HepG2 (cell line): ENCODE measurements around the gene ANKRD44. TPM values are rescaled to one million over a fixed set of nuclear protein-coding genes. Genes with fewer than 3 reads are reported as not detected.

ENCODE experiments used
- ATAC-seq: fragments of 200-7000 bp; cut with Tn5 transposase; 3 replicates; pipeline ENCODE4 v1.9.1; 2020; ENCODE audit warnings: mild to moderate bottlenecking, moderate library complexity
- BruUV-seq: library from RNA; stranded (reverse); fragments of 400-500 nt; replicated peaks from 2 replicates; lab custom pipeline; 2021; lab: Mats Ljungman, UMichigan
- CTCF ChIA-PET: fragments of 300-600 bp; formaldehyde crosslinking; extraction: SDS; loops from one replicate; lab custom pipeline; 2021; ENCODE audit warnings: low total read pairs, inconsistent platforms, low intra/inter-chr PET ratio; lab: Yijun Ruan, JAX
- POLR2A ChIA-PET: fragments of 350-600 bp; sonication (Branson Sonifier 250); formaldehyde crosslinking; loops from one replicate; lab custom pipeline; 2020; ENCODE audit warnings: antibody characterized with exemption, inconsistent platforms; lab: Yijun Ruan, JAX
- DNase-seq: peaks from one replicate; pipeline ENCODE4 v3.0.0-alpha.2; 2015; ENCODE audit warnings: low spot score
- FAIRE-seq: peaks from 3 replicates; lab custom pipeline; 2011; peaks lifted over from hg19 to GRCh38; lab: Jason Lieb, UNC
- H2AFZ ChIP-seq: one replicate; pipeline ENCODE4 v1.6.1; 2011; ENCODE audit warnings: low read length, inconsistent platforms
- H3K27ac ChIP-seq: fragments of 300-600 bp; 3 replicates; pipeline ENCODE4 v1.8.0; 2011; ENCODE audit warnings: mixed run types, mild to moderate bottlenecking, mixed read lengths, low read length, inconsistent platforms; ENCODE audit not compliant: insufficient read depth; ENCODE audit errors: extremely low read length
- H3K27me3 ChIP-seq, 2 experiments: fragments of 200-600 bp in 1 of 2; 2 replicates in 1 of 2; 3 replicates in 1 of 2; pipeline versions ENCODE4 v1.6.0 to v1.8.0; 2011; ENCODE audit warnings: low read length in 2 of 2, mild to moderate bottlenecking in 2 of 2, moderate library complexity in 2 of 2, inconsistent platforms in 1 of 2; ENCODE audit not compliant: insufficient read depth in 2 of 2, control insufficient read depth in 1 of 2
- H3K36me3 ChIP-seq, 2 experiments: fragments of 200-600 bp in 1 of 2; replicated peaks in 1 of 2; 2 replicates in 1 of 2; 3 replicates in 1 of 2; pipeline versions ENCODE4 v1.5.1 to v1.8.0; 2011; ENCODE audit warnings: low read length in 2 of 2, inconsistent platforms in 1 of 2; ENCODE audit not compliant: insufficient read depth in 2 of 2, control insufficient read depth in 1 of 2
- H3K4me1 ChIP-seq: 2 replicates; pipeline ENCODE4 v1.5.1; 2012; ENCODE audit warnings: low read length, inconsistent platforms; ENCODE audit not compliant: insufficient read depth
- H3K4me2 ChIP-seq: 2 replicates; pipeline ENCODE4 v1.6.0; 2011; ENCODE audit warnings: low read depth, low read length, inconsistent platforms
- H3K4me3 ChIP-seq, 3 experiments: fragments of 200-600 bp in 1 of 3; sonication (generic), shearing (Covaris generic) in 1 of 3; replicated peaks in 1 of 3; 2 replicates each; pipeline ENCODE4 v1.5.1; 2011 to 2016; ENCODE audit warnings: low read length in 3 of 3, inconsistent platforms in 2 of 3, low read depth in 2 of 3, mild to moderate bottlenecking in 2 of 3, control low read depth in 1 of 3, mixed read lengths in 1 of 3; ENCODE audit not compliant: insufficient read depth in 1 of 3
- H3K79me2 ChIP-seq: one replicate; pipeline ENCODE4 v1.6.1; 2011; ENCODE audit warnings: low read length, inconsistent platforms; ENCODE audit not compliant: insufficient read depth
- H3K9ac ChIP-seq: 2 replicates; pipeline ENCODE4 v1.6.0; 2011; ENCODE audit warnings: mild to moderate bottlenecking, low read depth, low read length, inconsistent platforms; ENCODE audit not compliant: insufficient read depth
- H3K9me3 ChIP-seq: 2 replicates; pipeline ENCODE4 v1.5.1; 2012; ENCODE audit warnings: mild to moderate bottlenecking, low read length
- H4K20me1 ChIP-seq: 2 replicates; pipeline ENCODE4 v1.6.0; 2011; ENCODE audit warnings: inconsistent platforms, mild to moderate bottlenecking, low read length, moderate library complexity; ENCODE audit not compliant: insufficient read depth
- CBX2 ChIP-seq, 2 experiments: fragments of 200-600 bp in 1 of 2; sonication (generic); formaldehyde crosslinking in 1 of 2; IDR thresholded peaks; 2 replicates each; pipeline versions ENCODE4 v1.7.0 to v1.8.1; 2018 to 2022; ENCODE audit warnings: low read depth in 2 of 2, low read length in 1 of 2, mild to moderate bottlenecking in 1 of 2, missing genetic modification reagents in 1 of 2
- FOSL2 ChIP-seq: sonication (generic); formaldehyde crosslinking; IDR thresholded peaks from 2 replicates; pipeline ENCODE4 v1.4.0; 2020; ENCODE audit warnings: missing genetic modification reagents
- MTF1 ChIP-seq: sonication (generic); formaldehyde crosslinking; IDR thresholded peaks from 2 replicates; pipeline ENCODE4 v1.5.0; 2020; ENCODE audit warnings: missing genetic modification reagents
- NFYB ChIP-seq: sonication (generic); formaldehyde crosslinking; IDR thresholded peaks from 2 replicates; pipeline ENCODE4 v1.4.0; 2020; ENCODE audit warnings: missing genetic modification reagents
- POGZ ChIP-seq: sonication (generic); formaldehyde crosslinking; IDR thresholded peaks from 2 replicates; pipeline ENCODE4 v1.4.0; 2020; ENCODE audit warnings: mild to moderate bottlenecking, missing genetic modification reagents
- SALL2 ChIP-seq: sonication (generic); formaldehyde crosslinking; IDR thresholded peaks from 2 replicates; pipeline ENCODE4 v1.8.1; 2023; ENCODE audit warnings: mild to moderate bottlenecking, missing genetic modification reagents, inconsistent platforms
- STAG1 ChIP-seq: sonication (generic); formaldehyde crosslinking; IDR thresholded peaks from 2 replicates; pipeline ENCODE4 v1.4.0; 2020; ENCODE audit warnings: missing genetic modification reagents
- ZFYVE20 ChIP-seq: sonication (generic); formaldehyde crosslinking; IDR thresholded peaks from 2 replicates; pipeline ENCODE4 v1.8.0; 2023; ENCODE audit warnings: low read depth, mild to moderate bottlenecking, moderate library complexity, missing genetic modification reagents, borderline replicate concordance
- ZMYM3 ChIP-seq: sonication (generic); formaldehyde crosslinking; IDR thresholded peaks from 2 replicates; pipeline ENCODE4 v1.5.1; 2020; ENCODE audit warnings: mild to moderate bottlenecking, missing genetic modification reagents
- ZNF747 ChIP-seq: sonication (generic); formaldehyde crosslinking; IDR thresholded peaks from 2 replicates; pipeline ENCODE4 v1.8.1; 2023; ENCODE audit warnings: missing genetic modification reagents, mild to moderate bottlenecking, borderline replicate concordance
- WGBS: methylation state at CpG from one replicate; pipeline ENCODE4 v1.1.6; 2017; ENCODE audit warnings: low lambda C conversion rate; 5-methylcytosine and 5-hydroxymethylcytosine counted together
- in situ Hi-C: cut with HindIII; loops from 2 replicates; pipeline ENCODE4 v1.10.0; 2017; ENCODE audit warnings: low pct_unique_long_range_greater_than_20kb; ENCODE audit not compliant: extremely low pct_ligation_motif_present
- intact Hi-C: fragments of 100-400 bp; cut with micrococcal nuclease; formaldehyde crosslinking; loops from one replicate; pipeline ENCODE4 v1.10.0; 2022; ENCODE audit not compliant: unreplicated experiment
- polyA plus RNA-seq, 8 experiments: library from polyadenylated mRNA; depleted of rRNA in 3 of 8; stranded (reverse) in 7 of 8; unstranded in 1 of 8; fragments of >200 nt; fragmentation: Illumina TruSeq in 4 of 8; extraction: Trizol in 4 of 8; gene quantifications; 2 replicates each; pipeline versions ENCODE4 v1.2.1 to v1.2.3, GENCODE V29; 2011 to 2016; ENCODE audit warnings: low read depth in 4 of 8, missing spikeins in 1 of 8, mixed read lengths in 1 of 8; ENCODE audit not compliant: insufficient read depth in 1 of 8
- total RNA-seq, 5 experiments: library from RNA; depleted of rRNA; stranded (reverse); fragments of >200 nt; fragmentation: Illumina TruSeq; extraction: Trizol; gene quantifications; 2 replicates each; pipeline ENCODE4 v1.2.3, GENCODE V29; 2016; ENCODE audit warnings: low read depth in 1 of 5
- TF ChIP-seq, protein P1 (sequence below): sonication (generic); formaldehyde crosslinking; IDR thresholded peaks from 2 replicates; pipeline ENCODE4 v1.8.1; 2023; ENCODE audit warnings: missing genetic modification reagents, inconsistent platforms, borderline replicate concordance
- TF ChIP-seq, protein P2 (sequence below): IDR thresholded peaks from 2 replicates; pipeline ENCODE4 v1.6.1; 2016; ENCODE audit warnings: low read depth, missing genetic modification reagents, missing compliant biosample characterization

ANKRD44 gene
- total and polyA plus RNA-seq, 2 of the 13 experiments (the other 11 are each of a cell fraction or from before 2014, with no cell fraction given): 0.04 to 0.11 TPM

DNA sequence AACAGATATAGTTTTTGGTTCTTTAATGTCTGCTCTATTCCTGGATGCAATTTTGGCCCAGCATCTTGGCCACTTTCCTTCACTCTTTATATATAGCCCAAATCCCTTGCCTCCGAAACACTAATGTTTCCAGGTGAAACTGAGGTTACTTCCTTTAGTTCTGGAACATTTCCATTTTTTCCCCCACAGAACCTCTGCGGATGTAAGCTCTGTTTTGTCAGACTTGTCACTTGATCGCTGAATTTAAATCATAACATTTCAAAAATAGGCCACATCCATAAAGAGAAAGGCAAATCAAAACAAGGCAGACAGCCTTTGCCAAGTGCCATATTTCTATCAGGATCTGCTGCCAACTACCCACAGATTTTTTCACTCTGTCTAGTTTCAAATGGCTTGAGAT lies 115.1 kb downstream of the ANKRD44 start:
- Histone ChIP-seq H3K9me3 (no peaks in the 10 kb centered on the region), H2AFZ (no peak overlapping the region), H3K4me1 (no peaks in the 10 kb centered on the region), H4K20me1 (no peaks in the 10 kb centered on the region), H3K36me3 (no peaks in the 10 kb centered on the region), H3K4me3 (no peak overlapping the region), H3K27ac (no peak overlapping the region), H3K79me2 (no peaks in the 10 kb centered on the region), H3K9ac (no peak overlapping the region), H3K27me3 (no peaks in the 10 kb centered on the region), H3K4me2 (no peak overlapping the region)
- CTCF ChIA-PET: no interaction called here
- intact Hi-C loops (no loop called here), in situ Hi-C loops (loop anchor here (10.0 kb wide), 1 partner anchor 579 kb away; no protein-coding TSS in a partner anchor)
- ATAC-seq (no peak), DNase-seq (no peak), FAIRE-seq (no peak)
- POLR2A ChIA-PET: no interaction called here
- BruUV-seq: no TSS peak
- 30% methylated on average over 3 of the region's 3 CpGs for WGBS
- TF ChIP-seq, protein P1, sequence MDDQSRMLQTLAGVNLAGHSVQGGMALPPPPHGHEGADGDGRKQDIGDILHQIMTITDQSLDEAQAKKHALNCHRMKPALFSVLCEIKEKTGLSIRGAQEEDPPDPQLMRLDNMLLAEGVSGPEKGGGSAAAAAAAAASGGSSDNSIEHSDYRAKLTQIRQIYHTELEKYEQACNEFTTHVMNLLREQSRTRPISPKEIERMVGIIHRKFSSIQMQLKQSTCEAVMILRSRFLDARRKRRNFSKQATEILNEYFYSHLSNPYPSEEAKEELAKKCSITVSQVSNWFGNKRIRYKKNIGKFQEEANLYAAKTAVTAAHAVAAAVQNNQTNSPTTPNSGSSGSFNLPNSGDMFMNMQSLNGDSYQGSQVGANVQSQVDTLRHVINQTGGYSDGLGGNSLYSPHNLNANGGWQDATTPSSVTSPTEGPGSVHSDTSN: no peak
- TF ChIP-seq ZFYVE20 (no peak), STAG1 (no peak), SALL2 (CRISPR knock-in tag) (no peak), FOSL2 (CRISPR knock-in tag) (no peak), NFYB (CRISPR knock-in tag) (no peak), ZNF747 (CRISPR knock-in tag) (no peak), POGZ (CRISPR knock-in tag) (no peak), MTF1 (CRISPR knock-in tag) (no peak), CBX2 (IDR thresholded peaks at IDR 0.05; ENCODE audit: low read depth, low read length) (no peak), CBX2 (CRISPR knock-in tag; IDR thresholded peaks at IDR 0.05; ENCODE audit: low read depth) (no peak), ZMYM3 (CRISPR knock-in tag) (no peak)
- TF ChIP-seq, protein P2, sequence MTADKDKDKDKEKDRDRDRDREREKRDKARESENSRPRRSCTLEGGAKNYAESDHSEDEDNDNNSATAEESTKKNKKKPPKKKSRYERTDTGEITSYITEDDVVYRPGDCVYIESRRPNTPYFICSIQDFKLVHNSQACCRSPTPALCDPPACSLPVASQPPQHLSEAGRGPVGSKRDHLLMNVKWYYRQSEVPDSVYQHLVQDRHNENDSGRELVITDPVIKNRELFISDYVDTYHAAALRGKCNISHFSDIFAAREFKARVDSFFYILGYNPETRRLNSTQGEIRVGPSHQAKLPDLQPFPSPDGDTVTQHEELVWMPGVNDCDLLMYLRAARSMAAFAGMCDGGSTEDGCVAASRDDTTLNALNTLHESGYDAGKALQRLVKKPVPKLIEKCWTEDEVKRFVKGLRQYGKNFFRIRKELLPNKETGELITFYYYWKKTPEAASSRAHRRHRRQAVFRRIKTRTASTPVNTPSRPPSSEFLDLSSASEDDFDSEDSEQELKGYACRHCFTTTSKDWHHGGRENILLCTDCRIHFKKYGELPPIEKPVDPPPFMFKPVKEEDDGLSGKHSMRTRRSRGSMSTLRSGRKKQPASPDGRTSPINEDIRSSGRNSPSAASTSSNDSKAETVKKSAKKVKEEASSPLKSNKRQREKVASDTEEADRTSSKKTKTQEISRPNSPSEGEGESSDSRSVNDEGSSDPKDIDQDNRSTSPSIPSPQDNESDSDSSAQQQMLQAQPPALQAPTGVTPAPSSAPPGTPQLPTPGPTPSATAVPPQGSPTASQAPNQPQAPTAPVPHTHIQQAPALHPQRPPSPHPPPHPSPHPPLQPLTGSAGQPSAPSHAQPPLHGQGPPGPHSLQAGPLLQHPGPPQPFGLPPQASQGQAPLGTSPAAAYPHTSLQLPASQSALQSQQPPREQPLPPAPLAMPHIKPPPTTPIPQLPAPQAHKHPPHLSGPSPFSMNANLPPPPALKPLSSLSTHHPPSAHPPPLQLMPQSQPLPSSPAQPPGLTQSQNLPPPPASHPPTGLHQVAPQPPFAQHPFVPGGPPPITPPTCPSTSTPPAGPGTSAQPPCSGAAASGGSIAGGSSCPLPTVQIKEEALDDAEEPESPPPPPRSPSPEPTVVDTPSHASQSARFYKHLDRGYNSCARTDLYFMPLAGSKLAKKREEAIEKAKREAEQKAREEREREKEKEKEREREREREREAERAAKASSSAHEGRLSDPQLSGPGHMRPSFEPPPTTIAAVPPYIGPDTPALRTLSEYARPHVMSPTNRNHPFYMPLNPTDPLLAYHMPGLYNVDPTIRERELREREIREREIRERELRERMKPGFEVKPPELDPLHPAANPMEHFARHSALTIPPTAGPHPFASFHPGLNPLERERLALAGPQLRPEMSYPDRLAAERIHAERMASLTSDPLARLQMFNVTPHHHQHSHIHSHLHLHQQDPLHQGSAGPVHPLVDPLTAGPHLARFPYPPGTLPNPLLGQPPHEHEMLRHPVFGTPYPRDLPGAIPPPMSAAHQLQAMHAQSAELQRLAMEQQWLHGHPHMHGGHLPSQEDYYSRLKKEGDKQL: no peak
